ENCODE results near the gene KCNT1.

KCNT1 gene

GRCh38 chr9:135673941-135674340 is 28.0 kb upstream of the KCNT1 start:
- in situ Hi-C loops (cut with HindIII; ENCODE audit: low sequenced_read_pairs), result no loop called here
- no peak for TF ChIP-seq CTCF (IDR thresholded peaks at IDR 0.05; ENCODE audit: low read depth, low read length, missing control alignments)
- DNase-seq (ENCODE audit: low read depth), result no peak
- no peak overlapping the region for H3K4me3 ChIP-seq (ENCODE audit: low read depth, low read length)

- in situ Hi-C loops (cut with HindIII; ENCODE audit: low sequenced_read_pairs), result loop anchor here (5.0 kb wide), 1 partner anchor 42 kb away; no protein-coding TSS in a partner anchor
- H3K4me3 ChIP-seq (ENCODE audit: low read depth, low read length), result no peak overlapping the region
- TF ChIP-seq CTCF (IDR thresholded peaks at IDR 0.05; ENCODE audit: low read depth, low read length, missing control alignments), result no peak
- DNase-seq (ENCODE audit: low read depth), result no peak
Observed at GRCh38 chr9:135674977-135675376, 27.0 kb upstream of the KCNT1 start.

GRCh38 chr9:135676891-135677290 is 25.1 kb upstream of the KCNT1 start:
- no peak overlapping the region for H3K4me3 ChIP-seq (ENCODE audit: low read depth, low read length)
- in situ Hi-C loops (cut with HindIII; ENCODE audit: low sequenced_read_pairs), result loop anchor here (5.0 kb wide), 1 partner anchor 40 kb away; no protein-coding TSS in a partner anchor
- TF ChIP-seq CTCF (IDR thresholded peaks at IDR 0.05; ENCODE audit: low read depth, low read length, missing control alignments), result no peak
- no peak for DNase-seq (ENCODE audit: low read depth)

GRCh38 chr9:135677641-135678168 is 24.3 kb upstream of the KCNT1 start:
- in situ Hi-C loops (cut with HindIII; ENCODE audit: low sequenced_read_pairs), result loop anchor here (5.0 kb wide), 1 partner anchor 40 kb away; no protein-coding TSS in a partner anchor
- DNase-seq (ENCODE audit: low read depth), result no peak

GRCh38 chr9:135678236-135679017 is 23.6 kb upstream of the KCNT1 start:
- no peak for DNase-seq (ENCODE audit: low read depth)
- no peak overlapping the region for H3K4me3 ChIP-seq (ENCODE audit: low read depth, low read length)
- no peak for TF ChIP-seq CTCF (IDR thresholded peaks at IDR 0.05; ENCODE audit: low read depth, low read length, missing control alignments)
- in situ Hi-C loops (cut with HindIII; ENCODE audit: low sequenced_read_pairs), result loop anchor here (5.0 kb wide), 1 partner anchor 39 kb away; no protein-coding TSS in a partner anchor

More at GRCh38 chr9:135677641-135678168, 24.3 kb upstream of the KCNT1 start:
- H3K4me3 ChIP-seq (ENCODE audit: low read depth, low read length), result no peak overlapping the region
- no peak for TF ChIP-seq CTCF (IDR thresholded peaks at IDR 0.05; ENCODE audit: low read depth, low read length, missing control alignments)

GRCh38 chr9:135680056-135680455 is 21.9 kb upstream of the KCNT1 start:
- no peak for TF ChIP-seq CTCF (IDR thresholded peaks at IDR 0.05; ENCODE audit: low read depth, low read length, missing control alignments)
- H3K4me3 ChIP-seq (ENCODE audit: low read depth, low read length), result no peak overlapping the region
- no peak for DNase-seq (ENCODE audit: low read depth)
- in situ Hi-C loops (cut with HindIII; ENCODE audit: low sequenced_read_pairs), result no loop called here

Data from astrocyte of the cerebellum (primary cell).